H1 (cell line): ENCODE results near the gene PDIA5. TPM values are rescaled to one million over a fixed set of nuclear protein-coding genes. Genes with fewer than 3 reads are reported as not detected.

Experiments used
- CTCF ChIA-PET: fragments of 300-600 bp; sonication (Branson Sonifier 250); formaldehyde crosslinking; loops from one replicate; lab custom pipeline; 2021; ENCODE audit not compliant: partially characterized antibody; lab: Charles Lee
- POLR2A ChIA-PET: fragments of 300-600 bp; sonication (Branson Sonifier 250); formaldehyde crosslinking; loops from one replicate; lab custom pipeline; 2021; ENCODE audit warnings: inconsistent platforms; ENCODE audit not compliant: partially characterized antibody; lab: Charles Lee
- DNase-seq, 2 experiments: peaks; one replicate each; pipeline versions ENCODE4 v3.0.0 to v3.0.0-alpha.2; 2010 to 2022; ENCODE audit warnings: low spot score in 2 of 2, low read depth in 1 of 2, mixed read lengths in 1 of 2
- FAIRE-seq: peaks from 2 replicates; lab custom pipeline; 2011; peaks lifted over from hg19 to GRCh38; lab: Jason Lieb, UNC
- H2AFZ ChIP-seq: 2 replicates; pipeline ENCODE4 v1.8.1; 2012; ENCODE audit warnings: low read length, inconsistent platforms
- H2AK5ac ChIP-seq: 2 replicates; pipeline ENCODE4 v1.6.1; 2013; ENCODE audit warnings: low read depth, low read length
- H2BK120ac ChIP-seq: replicated peaks from 2 replicates; pipeline ENCODE3; 2013; ENCODE audit warnings: low read depth, low read length, inconsistent platforms
- H2BK12ac ChIP-seq: 2 replicates; pipeline ENCODE4 v1.6.1; 2013; ENCODE audit warnings: low read depth, low read length
- H2BK15ac ChIP-seq: 2 replicates; pipeline ENCODE4 v1.6.1; 2013; ENCODE audit warnings: low read length
- H2BK20ac ChIP-seq: 2 replicates; pipeline ENCODE4 v1.6.1; 2013; ENCODE audit warnings: low read length
- H2BK5ac ChIP-seq: 2 replicates; pipeline ENCODE4 v1.6.1; 2013; ENCODE audit warnings: low read depth, low read length
- H3K14ac ChIP-seq: 2 replicates; pipeline ENCODE4 v1.6.1; 2013; ENCODE audit warnings: inconsistent platforms; ENCODE audit not compliant: insufficient read length
- H3K18ac ChIP-seq: 2 replicates; pipeline ENCODE4 v1.6.1; 2013; ENCODE audit warnings: low read length; ENCODE audit errors: extremely low read depth
- H3K23ac ChIP-seq: 2 replicates; pipeline ENCODE4 v1.6.1; 2013; ENCODE audit warnings: inconsistent platforms; ENCODE audit not compliant: insufficient read length
- H3K23me2 ChIP-seq: 2 replicates; pipeline ENCODE4 v1.6.1; 2013; ENCODE audit warnings: low read depth, low read length
- H3K27ac ChIP-seq: 2 replicates; pipeline ENCODE4 v1.6.1; 2011; ENCODE audit warnings: low read depth, low read length, inconsistent platforms
- H3K27me3 ChIP-seq, 4 experiments: replicated peaks in 1 of 4; 1 replicate in 1 of 4; 2 replicates in 3 of 4; pipeline versions ENCODE4 v1.6.1 to v1.8.1; 2011 to 2013; ENCODE audit warnings: low read length in 3 of 4, mild to moderate bottlenecking in 3 of 4, inconsistent platforms in 2 of 4, mixed read lengths in 2 of 4, moderate library complexity in 1 of 4; ENCODE audit not compliant: control insufficient read depth in 3 of 4, insufficient read depth in 3 of 4; ENCODE audit errors: extremely low read depth in 1 of 4
- H3K36me3 ChIP-seq, 4 experiments: 2 replicates each; pipeline versions ENCODE4 v1.6.1 to v1.8.1; 2011 to 2013; ENCODE audit warnings: mild to moderate bottlenecking in 4 of 4, low read length in 3 of 4, moderate library complexity in 2 of 4, control low read depth in 1 of 4, inconsistent platforms in 1 of 4; ENCODE audit not compliant: insufficient read depth in 4 of 4, control insufficient read depth in 2 of 4
- H3K4ac ChIP-seq: replicated peaks from 2 replicates; pipeline ENCODE3; 2013; ENCODE audit warnings: low read length, low read depth, mixed read lengths, inconsistent platforms; ENCODE audit not compliant: insufficient read length
- H3K4me1 ChIP-seq, 4 experiments: replicated peaks in 1 of 4; 1 replicate in 1 of 4; 2 replicates in 3 of 4; pipeline versions ENCODE4 v1.6.1 to v1.8.1; 2011 to 2013; ENCODE audit warnings: low read length in 3 of 4, inconsistent platforms in 2 of 4, mixed read lengths in 1 of 4; ENCODE audit not compliant: insufficient read depth in 4 of 4, control insufficient read depth in 3 of 4
- H3K4me2 ChIP-seq, 2 experiments: 2 replicates each; pipeline versions ENCODE4 v1.6.1 to v1.8.1; 2011 to 2013; ENCODE audit warnings: low read depth in 2 of 2, low read length in 2 of 2, control low read depth in 1 of 2, inconsistent platforms in 1 of 2, mild to moderate bottlenecking in 1 of 2; ENCODE audit not compliant: insufficient read depth in 1 of 2
- H3K4me3 ChIP-seq, 4 experiments: fragments of 200-600, 300-600 bp in 1 of 4; sonication (generic), shearing (Covaris generic), sonication (Bioruptor Twin) in 1 of 4; 2 replicates each; pipeline versions ENCODE4 v1.5.1 to v1.8.1; 2011 to 2016; ENCODE audit warnings: low read length in 4 of 4, low read depth in 3 of 4, control low read depth in 2 of 4, inconsistent platforms in 2 of 4, mild to moderate bottlenecking in 2 of 4, mixed read lengths in 1 of 4, moderate library complexity in 1 of 4; ENCODE audit not compliant: insufficient read depth in 2 of 4; ENCODE audit errors: extremely low read depth in 1 of 4
- H3K56ac ChIP-seq: replicated peaks from 2 replicates; pipeline ENCODE3; 2013; ENCODE audit warnings: low read depth, mild to moderate bottlenecking, mixed read lengths, low read length, inconsistent platforms; ENCODE audit not compliant: insufficient read length
- H3K79me1 ChIP-seq: 2 replicates; pipeline ENCODE4 v1.6.1; 2013; ENCODE audit warnings: low read depth, low read length, control low read depth
- H3K79me2 ChIP-seq, 2 experiments: 2 replicates each; pipeline versions ENCODE4 v1.6.1 to v1.8.1; 2012 to 2013; ENCODE audit warnings: low read length in 2 of 2, mild to moderate bottlenecking in 2 of 2, inconsistent platforms in 1 of 2; ENCODE audit not compliant: insufficient read depth in 2 of 2, control insufficient read depth in 1 of 2
- H3K9ac ChIP-seq, 4 experiments: replicated peaks in 1 of 4; 1 replicate in 1 of 4; 2 replicates in 3 of 4; pipeline versions ENCODE4 v1.6.1 to v1.8.1; 2011 to 2013; ENCODE audit warnings: low read depth in 3 of 4, low read length in 3 of 4, control low read depth in 2 of 4, mild to moderate bottlenecking in 2 of 4, moderate library complexity in 2 of 4, inconsistent platforms in 1 of 4; ENCODE audit errors: extremely low read depth in 1 of 4
- H3K9me3 ChIP-seq, 2 experiments: 2 replicates each; pipeline versions ENCODE4 v1.6.1 to v1.8.1; 2012 to 2013; ENCODE audit warnings: mild to moderate bottlenecking in 2 of 2, moderate library complexity in 2 of 2, control low read depth in 1 of 2, inconsistent platforms in 1 of 2, low read depth in 1 of 2, low read length in 1 of 2, mixed read lengths in 1 of 2; ENCODE audit not compliant: insufficient read depth in 2 of 2
- H4K20me1 ChIP-seq, 2 experiments: replicated peaks in 1 of 2; 2 replicates each; pipeline versions ENCODE3 to v1.8.1; 2011 to 2013; ENCODE audit warnings: inconsistent platforms in 2 of 2, low read length in 2 of 2, mild to moderate bottlenecking in 1 of 2; ENCODE audit not compliant: insufficient read depth in 2 of 2, control insufficient read depth in 1 of 2
- H4K5ac ChIP-seq: 2 replicates; pipeline ENCODE4 v1.6.1; 2013; ENCODE audit warnings: low read length, low read depth, mixed read lengths, inconsistent platforms; ENCODE audit not compliant: insufficient read length
- H4K8ac ChIP-seq: 2 replicates; pipeline ENCODE4 v1.8.0; 2013; ENCODE audit warnings: mild to moderate bottlenecking, moderate library complexity, low read length, inconsistent platforms; ENCODE audit not compliant: insufficient read depth; ENCODE audit errors: extremely low read depth
- H4K91ac ChIP-seq: replicated peaks from 2 replicates; pipeline ENCODE3; 2013; ENCODE audit warnings: low read length, mixed read lengths, inconsistent platforms; ENCODE audit not compliant: insufficient read length
- BCL11A ChIP-seq, 2 experiments: IDR thresholded peaks; one replicate each; pipeline ENCODE4 v1.6.1; 2011; ENCODE audit warnings: low read depth in 2 of 2, low read length in 2 of 2, mild to moderate bottlenecking in 2 of 2
- CTBP2 ChIP-seq: IDR thresholded peaks from 2 replicates; pipeline ENCODE4 v1.7.0; 2011; ENCODE audit warnings: borderline replicate concordance, mild to moderate bottlenecking, moderate library complexity, mixed read lengths, low read length; ENCODE audit not compliant: insufficient read depth, insufficient read length
- FOSL1 ChIP-seq: IDR thresholded peaks from 2 replicates; pipeline ENCODE4 v1.6.1; 2011; ENCODE audit warnings: mild to moderate bottlenecking, low read depth, low read length, moderate library complexity; ENCODE audit not compliant: insufficient read depth
- KDM4A ChIP-seq: IDR thresholded peaks from one replicate; pipeline ENCODE4 v1.7.1; 2012; ENCODE audit warnings: low read depth, mild to moderate bottlenecking, moderate library complexity, low read length, inconsistent platforms; ENCODE audit not compliant: severe bottlenecking
- KDM5A ChIP-seq: fragments of 200-600 bp; IDR thresholded peaks from 2 replicates; pipeline ENCODE4 v1.7.1; 2012; ENCODE audit warnings: mild to moderate bottlenecking, low read length, inconsistent platforms, mixed read lengths
- POLR2AphosphoS5 ChIP-seq: IDR thresholded peaks from 2 replicates; pipeline ENCODE4 v1.6.1; 2011; ENCODE audit warnings: low read depth, low read length
- SIRT6 ChIP-seq: IDR thresholded peaks from one replicate; pipeline ENCODE4 v1.7.1; 2012; ENCODE audit warnings: low read length, inconsistent platforms
- SP2 ChIP-seq: IDR thresholded peaks from 2 replicates; pipeline ENCODE4 v1.6.1; 2012; ENCODE audit warnings: mild to moderate bottlenecking, low read length, inconsistent platforms
- TBP ChIP-seq: IDR thresholded peaks from 2 replicates; pipeline ENCODE4 v1.6.1; 2011; ENCODE audit warnings: low read depth, low read length, improper control_type of control experiment
- WGBS, 2 experiments: shearing (Covaris generic) in 1 of 2; methylation state at CpG; one replicate each; pipeline versions ENCODE4 v1.1.6 to v1.1.7; 2013 to 2015; ENCODE audit warnings: low lambda C conversion rate in 2 of 2, mixed read lengths in 2 of 2, inconsistent platforms in 1 of 2, low coverage in 1 of 2, missing lambda C conversion rate in 1 of 2; ENCODE audit not compliant: insufficient replicate concordance in 2 of 2, insufficient coverage in 1 of 2, insufficient read length in 1 of 2; ENCODE audit errors: extremely low coverage in 1 of 2, missing lambda C conversion rate in 1 of 2; 5-methylcytosine and 5-hydroxymethylcytosine counted together
- polyA plus RNA-seq, 7 experiments: library from polyadenylated mRNA; depleted of rRNA in 3 of 7; stranded (reverse) in 5 of 7; unstranded in 2 of 7; fragments of >200 nt in 5 of 7; fragments of 200-250 nt in 2 of 7; gene quantifications; 1 replicate in 5 of 7; 2 replicates in 1 of 7; 4 replicates in 1 of 7; pipeline versions ENCODE4 v1.2.1 to v1.2.3, GENCODE V29; 2011 to 2013; ENCODE audit warnings: missing spikeins in 2 of 7, mixed read lengths in 2 of 7
- total RNA-seq: library from RNA; stranded (reverse); fragmentation: NEBNext Ultra II Directional; extraction: Animal tissue kit (Norgen Biotek cat#: 25700); gene quantifications from 2 replicates; pipeline ENCODE4 v1.2.1, GENCODE V29; 2021
- TF ChIP-seq, protein P1 (sequence below): IDR thresholded peaks from 2 replicates; pipeline ENCODE4 v1.6.1; 2011; ENCODE audit warnings: low read depth, mild to moderate bottlenecking, low read length; ENCODE audit not compliant: insufficient read depth

PDIA5 gene
- total and polyA plus RNA-seq, 2 of the 8 experiments (the other 6 are each of a cell fraction or from before 2014, with no cell fraction given), result 18.2 to 32.8 TPM

DNA sequence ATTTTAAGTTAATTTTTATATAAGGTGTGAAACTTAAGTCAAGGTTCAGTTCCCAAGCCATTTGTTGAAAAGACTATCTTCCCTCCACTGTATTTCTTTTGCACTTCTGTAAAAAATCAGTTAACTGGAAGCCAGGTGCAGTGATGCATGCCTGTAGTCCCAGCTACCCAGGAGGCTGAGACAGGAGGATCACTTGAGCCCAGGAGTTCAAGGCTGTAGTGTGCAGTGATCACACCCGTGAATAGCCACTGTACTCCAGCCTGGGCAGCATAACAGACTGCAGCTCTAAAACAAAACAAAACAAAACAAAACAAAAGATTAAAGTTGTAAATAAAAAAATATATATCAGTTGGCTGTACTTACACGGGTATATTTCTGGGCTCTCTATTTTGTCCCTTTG, 101.8 kb downstream of the PDIA5 start:
- Histone ChIP-seq H3K56ac (no peak overlapping the region), H3K4me3 (no peak overlapping the region), H2BK120ac (no peak overlapping the region), H2AFZ (no peak overlapping the region), H3K9ac (no peak overlapping the region), H3K23ac (no peak overlapping the region), H3K4ac (no peak overlapping the region), H2BK12ac (no peak overlapping the region), H3K9me3 (0 out of 4 replicates have a peak, but pooled peaks cover 0 to 2% of the 10 kb centered on the region in 2 experiments), H3K79me1 (no peaks in the 10 kb centered on the region), H4K20me1 (no peaks in the 10 kb centered on the region), H2BK5ac (no peak overlapping the region), H4K8ac (no peak overlapping the region), H3K27me3 (no peaks in the 10 kb centered on the region), H3K27ac (no peak overlapping the region), H2AK5ac (no peak overlapping the region), H4K5ac (no peak overlapping the region), H3K18ac (no peak overlapping the region), H3K4me2 (no peak overlapping the region), H2BK20ac (no peak overlapping the region), H3K23me2 (no peaks in the 10 kb centered on the region), H2BK15ac (no peak overlapping the region), H3K14ac (no peak overlapping the region), H3K79me2 (no peaks in the 10 kb centered on the region), H4K91ac (no peak overlapping the region), H3K4me1 (no peaks in the 10 kb centered on the region), H3K36me3 (peaks cover 0 to 14% (median 9%) of the 10 kb centered on the region in 4 experiments; a peak in 3 of 8 replicates)
- 95% methylated on average over 2 of the region's 2 CpGs; no CpG with 5 or more reads in 1 of the 2 experiments for WGBS, 2 experiments
- TF ChIP-seq SP2 (no peak), BCL11A (IDR thresholded peaks at IDR 0.05; ENCODE audit: low read depth in 2 of 2, low read length in 2 of 2) (no peak), KDM4A (no peak), KDM5A (no peak), FOSL1 (no peak), SIRT6 (no peak), POLR2AphosphoS5 (no peak), TBP (no peak), CTBP2 (no peak)
- TF ChIP-seq, protein P1, sequence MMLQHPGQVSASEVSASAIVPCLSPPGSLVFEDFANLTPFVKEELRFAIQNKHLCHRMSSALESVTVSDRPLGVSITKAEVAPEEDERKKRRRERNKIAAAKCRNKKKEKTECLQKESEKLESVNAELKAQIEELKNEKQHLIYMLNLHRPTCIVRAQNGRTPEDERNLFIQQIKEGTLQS, result no peak
- FAIRE-seq (no peak), DNase-seq (no peak)
- POLR2A ChIA-PET, result no interaction called here
- CTCF ChIA-PET, result interaction anchor here (0.9 to 1.2 kb wide), 3 partner anchors 16 to 131 kb away, joined by 3 read pairs; no protein-coding TSS in a partner anchor
